Stomach (tissue), 9 donors: Measurements from ENCODE around the gene PRELID2. TPM values are rescaled to one million over a fixed set of nuclear protein-coding genes. Genes with fewer than 3 reads are reported as not detected.

Experiments used
- DNase-seq, 2 donors: peaks; one replicate each; pipeline versions ENCODE4 v3.0.0 to v3.0.0-alpha.2; 2013 to 2019
- H3K27ac ChIP-seq, 5 donors: fragments of 200-600 bp in 4 of 5; sonication (generic) in 4 of 5; one replicate each; pipeline ENCODE4 v1.5.1; 2013 to 2019; ENCODE audit warnings: mild to moderate bottlenecking in 1 of 5, moderate library complexity in 1 of 5
- H3K27me3 ChIP-seq, 3 donors: fragments of 200-600 bp; sonication (generic); one replicate each; pipeline ENCODE4 v1.5.1; 2017 to 2019; ENCODE audit warnings: mixed run types in 1 of 3
- H3K36me3 ChIP-seq, 4 donors: fragments of 200-600 bp; sonication (generic); 1 replicate in 3 of 4; 2 replicates in 1 of 4; pipeline ENCODE4 v1.5.1; 2016 to 2019
- H3K4me1 ChIP-seq, 4 donors: fragments of 200-600 bp; sonication (generic); one replicate each; pipeline ENCODE4 v1.5.1; 2016 to 2019
- H3K4me3 ChIP-seq, 4 donors: fragments of 200-600 bp; sonication (generic) in 3 of 4; one replicate each; pipeline ENCODE4 v1.5.1; 2016 to 2019; ENCODE audit warnings: mild to moderate bottlenecking in 1 of 4
- H3K9me3 ChIP-seq, 4 donors: fragments of 200-600 bp; sonication (generic); one replicate each; pipeline ENCODE4 v1.5.1; 2016 to 2019
- EP300 ChIP-seq: sonication (generic); formaldehyde crosslinking; IDR thresholded peaks from one replicate; pipeline ENCODE4 v1.6.1; 2017; ENCODE audit warnings: antibody characterized with exemption
- POLR2A ChIP-seq, 4 donors: fragments of 450-650 bp; IDR thresholded peaks; one replicate each; pipeline ENCODE4 v1.6.1; 2016; ENCODE audit warnings: antibody characterized with exemption in 4 of 4, control low read depth in 2 of 4, mild to moderate bottlenecking in 1 of 4, moderate library complexity in 1 of 4
- POLR2AphosphoS5 ChIP-seq, 3 donors: sonication (generic); formaldehyde crosslinking; IDR thresholded peaks; one replicate each; pipeline ENCODE4 v1.6.1; 2016; ENCODE audit warnings: antibody characterized with exemption in 3 of 3
- WGBS, 5 donors: extraction: QIAGEN DNeasy Blood & Tissue Kit in 3 of 5; methylation state at CpG; one replicate each; pipeline versions ENCODE4 v1.1.5 to v1.1.7; 2013 to 2018; 5-methylcytosine and 5-hydroxymethylcytosine counted together
- intact Hi-C: fragments of 100-400 bp; cut with DNase I; formaldehyde crosslinking; loops from one replicate; pipeline ENCODE4 v1.15.1; 2023; ENCODE audit warnings: low total_unique reads
- polyA plus RNA-seq, 3 donors: library from polyadenylated mRNA; stranded (reverse); fragments of 200-250 nt; gene quantifications; one replicate each; pipeline ENCODE4 v1.2.3, GENCODE V29; 2013
- total RNA-seq, 5 donors: library from RNA; depleted of rRNA; stranded (reverse); fragments of >200 nt; gene quantifications; one replicate each; pipeline versions ENCODE4 v1.1.0 to v1.2.3, GENCODE V29; 2014 to 2016
- TF ChIP-seq, protein P1 (sequence below), 7 experiments: fragments of 450-650 bp in 4 of 7; fragments of 200-600 bp in 3 of 7; sonication (generic) in 3 of 7; IDR thresholded peaks; one replicate each; pipeline ENCODE4 v1.5.1; 2016 to 2019; ENCODE audit warnings: antibody characterized with exemption in 7 of 7, control low read depth in 2 of 7, mild to moderate bottlenecking in 1 of 7
- donor health status: healthy with polysubstance abuse.
- donor health status: Bipolar disorder and iron deficiency.
- donor health status: healthy.

PRELID2 gene
- total and polyA plus RNA-seq, 8 donors = 7.1 to 203 (median 20.3) TPM

DNA sequence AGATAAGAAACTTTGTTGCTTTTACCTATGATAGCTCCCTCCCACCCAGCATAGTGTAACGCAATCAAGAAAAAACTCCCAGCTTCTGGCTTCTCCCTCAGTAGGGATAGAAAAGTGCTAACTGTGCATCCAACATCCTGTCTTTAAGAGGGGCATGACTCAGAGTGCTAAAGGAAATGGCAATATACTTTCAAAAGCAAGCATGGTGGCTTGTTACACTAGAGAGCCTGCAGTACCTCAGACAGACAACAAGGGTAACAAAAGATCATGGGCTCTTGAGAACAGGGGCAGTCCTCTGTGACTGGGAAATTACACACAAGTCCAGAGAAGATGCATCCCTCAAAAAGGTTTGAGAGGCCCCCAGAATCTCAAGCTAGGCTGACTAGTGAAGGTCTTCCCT lies 37.8 kb downstream of the PRELID2 start:
- WGBS, 5 donors = 80 to 93% (median 90%) methylated on average over 1 of the region's 1 CpG
- Histone ChIP-seq H3K27ac (no peak overlapping the region), H3K36me3 (peaks cover 0 to 32% (median 18%) of the 10 kb centered on the region in 4 donors), H3K4me1 (no peaks in the 10 kb centered on the region), H3K27me3 (no peaks in the 10 kb centered on the region), H3K4me3 (no peak overlapping the region), H3K9me3 (no peaks in the 10 kb centered on the region)
- no peak for DNase-seq
- TF ChIP-seq, protein P1, sequence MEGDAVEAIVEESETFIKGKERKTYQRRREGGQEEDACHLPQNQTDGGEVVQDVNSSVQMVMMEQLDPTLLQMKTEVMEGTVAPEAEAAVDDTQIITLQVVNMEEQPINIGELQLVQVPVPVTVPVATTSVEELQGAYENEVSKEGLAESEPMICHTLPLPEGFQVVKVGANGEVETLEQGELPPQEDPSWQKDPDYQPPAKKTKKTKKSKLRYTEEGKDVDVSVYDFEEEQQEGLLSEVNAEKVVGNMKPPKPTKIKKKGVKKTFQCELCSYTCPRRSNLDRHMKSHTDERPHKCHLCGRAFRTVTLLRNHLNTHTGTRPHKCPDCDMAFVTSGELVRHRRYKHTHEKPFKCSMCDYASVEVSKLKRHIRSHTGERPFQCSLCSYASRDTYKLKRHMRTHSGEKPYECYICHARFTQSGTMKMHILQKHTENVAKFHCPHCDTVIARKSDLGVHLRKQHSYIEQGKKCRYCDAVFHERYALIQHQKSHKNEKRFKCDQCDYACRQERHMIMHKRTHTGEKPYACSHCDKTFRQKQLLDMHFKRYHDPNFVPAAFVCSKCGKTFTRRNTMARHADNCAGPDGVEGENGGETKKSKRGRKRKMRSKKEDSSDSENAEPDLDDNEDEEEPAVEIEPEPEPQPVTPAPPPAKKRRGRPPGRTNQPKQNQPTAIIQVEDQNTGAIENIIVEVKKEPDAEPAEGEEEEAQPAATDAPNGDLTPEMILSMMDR (IDR thresholded peaks at IDR 0.05) = no peak
- TF ChIP-seq POLR2AphosphoS5 (IDR thresholded peaks at IDR 0.05) = no peak
- no peak for TF ChIP-seq EP300
- TF ChIP-seq POLR2A (IDR thresholded peaks at IDR 0.05) = no peak
- intact Hi-C loops = no loop called here

DNA sequence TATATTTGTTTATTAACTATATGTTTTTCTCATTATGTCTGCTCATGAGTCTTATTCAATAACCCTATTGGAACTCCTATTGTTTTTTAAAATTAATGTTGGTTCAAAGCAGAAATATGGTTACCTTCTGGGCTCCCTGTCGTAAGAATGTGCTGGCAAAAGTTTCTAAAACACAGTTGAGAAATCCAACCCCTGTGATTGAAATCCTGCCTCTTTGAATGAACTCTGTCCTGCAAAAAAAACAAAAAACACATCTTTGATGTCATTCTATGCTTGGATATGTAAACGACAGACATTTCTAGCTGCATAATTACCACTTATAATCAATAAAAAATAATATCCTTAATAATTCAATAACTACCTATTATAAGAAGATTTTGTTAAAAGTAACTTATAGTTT lies 38.8 kb downstream of the PRELID2 start:
- 88 to 94% (median 94%) methylated on average over 2 of the region's 2 CpGs for WGBS, 5 donors
- intact Hi-C loops = no loop called here
- Histone ChIP-seq H3K4me1 (no peaks in the 10 kb centered on the region), H3K27ac (no peak overlapping the region), H3K36me3 (peaks cover 0 to 32% (median 16%) of the 10 kb centered on the region in 4 donors), H3K27me3 (no peaks in the 10 kb centered on the region), H3K4me3 (no peak overlapping the region), H3K9me3 (no peaks in the 10 kb centered on the region)
- TF ChIP-seq, protein P1 (IDR thresholded peaks at IDR 0.05) = no peak
- no peak for DNase-seq

DNA sequence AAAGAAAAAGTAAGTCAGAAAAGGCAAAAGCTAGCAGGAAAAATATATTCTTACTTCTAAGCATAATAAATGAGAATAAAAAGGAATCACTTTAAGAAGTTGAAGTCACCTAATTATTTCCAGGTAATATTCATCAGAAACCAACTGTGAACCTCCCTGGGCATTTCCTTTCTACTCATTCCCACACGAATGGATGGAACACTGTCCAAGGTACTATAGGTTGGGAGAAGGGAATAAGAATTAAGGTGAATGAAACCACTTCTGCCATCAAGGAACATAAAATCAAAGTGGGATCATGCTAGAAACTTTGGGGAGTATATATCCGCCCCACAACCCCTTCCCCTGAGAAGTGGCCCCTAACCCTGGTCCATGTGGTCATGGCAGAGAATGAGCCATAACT lies 41.6 kb downstream of the PRELID2 start:
- Histone ChIP-seq H3K36me3 (peaks cover 0 to 24% (median 13%) of the 10 kb centered on the region in 4 donors), H3K4me1 (no peaks in the 10 kb centered on the region), H3K27me3 (no peaks in the 10 kb centered on the region), H3K4me3 (no peak overlapping the region), H3K27ac (no peak overlapping the region), H3K9me3 (no peaks in the 10 kb centered on the region)
- DNase-seq = no peak
- intact Hi-C loops = no loop called here
- 73 to 83% (median 80%) methylated on average over 2 of the region's 2 CpGs for WGBS, 5 donors
- TF ChIP-seq POLR2AphosphoS5 (IDR thresholded peaks at IDR 0.05) (no peak), EP300 (no peak), POLR2A (IDR thresholded peaks at IDR 0.05) (no peak)
- TF ChIP-seq, protein P1 (IDR thresholded peaks at IDR 0.05) = no peak

DNA sequence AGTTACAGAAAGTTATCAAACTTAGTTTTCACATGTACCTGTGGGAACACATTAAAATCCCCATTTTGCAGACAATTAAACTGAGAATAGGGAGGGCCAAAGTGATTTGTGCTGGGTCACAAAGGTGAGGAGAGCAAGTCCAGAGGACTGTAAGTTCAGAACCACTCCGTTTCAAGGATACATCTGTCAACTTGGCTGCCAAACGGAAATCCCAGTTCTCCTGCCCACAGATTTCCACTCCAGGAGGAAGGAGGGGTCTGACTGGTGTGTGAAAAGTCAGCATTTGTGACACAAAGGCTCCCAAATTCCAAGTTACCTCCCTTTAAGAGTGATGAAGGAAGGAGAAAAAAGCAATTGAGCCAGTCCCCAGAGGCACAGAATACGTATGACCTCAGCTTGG lies 42.3 kb downstream of the PRELID2 start:
- no peak for TF ChIP-seq EP300
- no peak for TF ChIP-seq POLR2AphosphoS5 (IDR thresholded peaks at IDR 0.05)
- no peak for TF ChIP-seq POLR2A (IDR thresholded peaks at IDR 0.05)
- TF ChIP-seq, protein P1 (IDR thresholded peaks at IDR 0.05) = no peak
- Histone ChIP-seq H3K27me3 (no peaks in the 10 kb centered on the region), H3K4me3 (no peak overlapping the region), H3K36me3 (peaks cover 0 to 24% (median 11%) of the 10 kb centered on the region in 4 donors), H3K27ac (no peak overlapping the region), H3K9me3 (no peaks in the 10 kb centered on the region), H3K4me1 (no peaks in the 10 kb centered on the region)
- intact Hi-C loops = no loop called here
- 66 to 77% (median 71%) methylated on average over 3 of the region's 3 CpGs for WGBS, 5 donors
- DNase-seq = no peak
